Measurements from ENCODE around the gene PCGF5.
"Not testable (repeated sequence)": the region's sequence is repeated elsewhere in the genome, so short reads cannot be mapped to it uniquely, and the experiment has no call there.

The PCGF5 gene

DNA sequence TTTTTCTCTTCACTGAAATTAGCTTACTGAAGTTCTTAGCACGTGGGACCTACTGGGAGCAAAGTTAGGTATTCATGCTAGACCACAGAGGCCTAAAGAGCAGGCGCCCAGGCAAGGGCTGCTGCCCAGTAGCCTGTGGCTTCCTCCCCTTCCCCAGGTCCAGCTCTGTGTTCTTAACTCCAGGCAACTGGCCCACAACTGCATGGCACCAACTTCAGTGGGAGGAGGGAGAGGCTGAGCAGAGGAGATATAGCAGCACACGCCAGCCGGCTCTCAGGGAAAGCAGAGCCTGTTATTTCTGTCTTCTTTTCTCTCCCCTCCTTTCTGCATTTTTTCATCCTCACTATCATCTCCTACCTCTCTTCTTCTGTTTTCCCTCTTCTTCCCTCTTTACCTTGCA lies 67.4 kb downstream of the PCGF5 start:
- no peak for DNase-seq

DNA sequence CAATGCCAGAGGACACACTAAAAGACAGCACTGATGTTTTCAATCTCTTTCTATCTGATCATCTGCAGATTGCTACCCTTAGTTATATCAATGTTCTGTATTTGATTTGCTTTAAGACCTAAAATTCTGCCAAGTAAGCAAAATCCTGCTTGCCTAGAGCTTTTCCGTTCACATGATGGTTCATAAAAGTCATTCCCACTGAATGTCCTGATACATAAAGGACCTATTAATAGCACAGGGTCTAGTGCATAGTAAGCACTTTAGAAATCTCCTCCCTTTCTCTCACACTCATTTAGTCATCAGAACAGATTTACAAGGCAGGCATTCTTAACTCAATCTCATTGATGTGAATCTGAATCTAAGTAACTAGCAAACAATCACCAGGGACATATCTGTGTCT lies 68.8 kb downstream of the PCGF5 start:
- no peak for DNase-seq

DNA sequence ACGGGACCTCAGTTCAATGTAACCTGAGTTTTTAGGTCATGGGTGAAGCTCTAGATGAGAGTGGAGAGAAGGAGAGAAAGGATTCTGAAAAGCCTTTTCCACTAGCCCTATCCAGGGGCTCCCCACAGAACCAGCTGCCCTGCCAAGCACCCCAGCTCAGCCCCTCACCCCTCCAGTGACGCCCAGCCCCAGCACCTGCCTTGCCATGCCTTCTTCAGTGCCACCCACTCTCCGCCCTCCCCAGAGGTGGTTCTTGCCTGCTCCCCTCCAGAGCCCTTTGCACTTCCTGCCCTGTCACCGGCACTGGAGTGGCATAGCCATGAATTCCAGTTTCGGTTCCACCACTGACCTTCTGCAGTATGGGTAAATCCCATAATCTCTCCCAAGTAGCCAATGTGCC lies 70.1 kb downstream of the PCGF5 start:
- no peak for DNase-seq

DNA sequence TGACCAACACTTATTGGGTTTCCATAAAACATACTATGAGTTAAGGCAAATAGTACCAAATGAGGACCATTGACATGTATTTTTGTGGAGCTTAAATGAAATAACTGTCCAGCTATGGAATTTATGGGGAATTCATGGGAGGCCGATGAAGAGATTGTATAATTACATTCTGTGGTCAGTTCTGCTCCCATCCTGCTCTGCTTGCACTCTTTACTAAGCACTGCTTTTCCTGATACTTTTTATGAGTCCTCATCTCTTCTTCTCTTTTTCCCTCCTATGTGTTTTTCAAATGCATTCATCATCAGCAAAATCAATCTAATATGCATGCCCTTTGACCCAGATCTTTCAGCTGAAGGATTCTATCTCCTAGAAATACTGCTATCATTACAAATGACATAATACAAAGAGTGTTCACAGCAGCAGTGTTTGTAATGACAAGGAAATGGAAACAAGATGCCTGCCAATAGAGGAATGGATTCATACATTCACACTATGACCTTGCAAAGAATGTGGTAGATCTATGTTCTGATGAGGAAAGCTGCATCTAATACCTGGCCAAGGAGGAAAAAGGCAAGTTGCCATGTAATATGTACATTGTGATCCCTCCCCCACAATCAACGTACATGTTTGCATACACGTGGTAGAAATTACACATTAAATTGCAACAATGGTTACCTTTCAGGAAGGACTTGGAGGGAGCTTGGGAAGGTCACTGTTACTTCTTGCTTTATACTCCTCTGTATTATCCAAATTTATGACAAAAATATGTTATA lies 73.9 kb downstream of the PCGF5 start:
- DNase-seq, result no peak

DNA sequence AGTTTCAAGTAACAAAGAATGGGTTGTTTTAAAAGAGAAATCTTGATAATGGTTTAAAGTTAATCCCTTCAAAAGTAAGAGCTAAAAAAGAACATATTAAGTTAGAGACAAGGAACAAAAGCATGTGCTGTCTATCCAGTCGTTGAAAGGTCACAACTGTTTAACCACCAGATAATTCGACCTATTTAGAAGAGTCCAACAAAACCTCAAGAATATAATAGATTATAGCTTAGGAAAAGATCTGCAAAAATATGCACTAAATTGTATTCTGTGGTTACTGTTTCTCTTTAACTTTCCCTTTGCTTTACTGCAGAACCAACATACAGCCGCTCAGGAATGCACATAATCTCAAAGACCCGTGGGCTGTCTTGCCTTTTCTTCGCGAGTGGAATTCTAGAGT lies 74.9 kb downstream of the PCGF5 start:
- no peak for DNase-seq

DNA sequence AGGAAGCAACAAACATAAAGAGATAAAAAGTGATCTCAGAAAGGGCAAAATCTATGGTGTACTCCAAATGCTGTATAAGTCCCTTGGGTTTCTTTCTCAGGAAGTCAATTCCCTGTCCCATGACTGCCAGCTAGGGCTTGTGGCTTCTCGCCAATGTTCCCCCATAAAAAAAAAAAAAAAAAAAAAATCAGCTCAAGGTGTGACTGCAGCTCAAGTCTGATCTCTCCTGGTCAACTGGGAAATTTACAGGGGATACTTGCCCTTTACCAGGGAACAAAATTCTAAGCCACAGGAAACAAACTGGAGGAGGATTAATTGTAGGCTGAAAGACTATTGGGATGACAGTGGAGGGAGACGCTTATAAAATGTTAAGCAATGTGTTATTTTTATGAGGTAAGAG lies 76.0 kb downstream of the PCGF5 start:
- DNase-seq, result no peak

DNA sequence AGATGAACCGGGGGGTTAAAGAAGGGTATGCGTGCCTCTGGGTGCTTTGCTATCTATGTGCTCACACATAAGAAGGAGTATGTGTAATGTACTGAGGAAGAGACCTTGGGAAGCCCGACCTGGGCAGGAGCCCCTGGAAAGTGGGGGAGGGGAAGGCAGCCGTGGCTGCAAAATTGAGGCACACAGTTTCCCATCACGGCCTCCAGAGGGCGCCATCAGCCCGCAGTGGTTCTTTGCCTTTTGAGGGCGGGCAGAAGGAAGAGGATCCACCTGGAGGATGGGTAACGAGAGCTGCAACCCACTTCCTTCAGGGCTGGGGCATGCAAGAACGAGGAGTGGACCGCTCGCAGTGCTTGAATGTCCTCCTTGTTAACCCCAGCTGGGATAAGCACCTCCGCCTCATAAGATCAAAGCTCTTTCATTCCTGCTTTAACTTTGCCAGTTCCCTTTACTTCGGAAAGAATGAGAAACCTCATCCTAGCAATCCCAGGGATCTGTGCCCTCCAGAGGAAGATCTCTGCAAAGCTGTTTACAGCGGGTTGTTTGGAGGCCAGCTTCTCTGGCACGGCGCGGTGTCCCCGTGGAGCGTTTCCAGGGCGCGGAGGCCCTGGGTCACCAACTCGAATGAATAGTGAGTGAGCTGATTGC lies 77.9 kb downstream of the PCGF5 start:
- peak; percentile 34 for DNase-seq

DNA sequence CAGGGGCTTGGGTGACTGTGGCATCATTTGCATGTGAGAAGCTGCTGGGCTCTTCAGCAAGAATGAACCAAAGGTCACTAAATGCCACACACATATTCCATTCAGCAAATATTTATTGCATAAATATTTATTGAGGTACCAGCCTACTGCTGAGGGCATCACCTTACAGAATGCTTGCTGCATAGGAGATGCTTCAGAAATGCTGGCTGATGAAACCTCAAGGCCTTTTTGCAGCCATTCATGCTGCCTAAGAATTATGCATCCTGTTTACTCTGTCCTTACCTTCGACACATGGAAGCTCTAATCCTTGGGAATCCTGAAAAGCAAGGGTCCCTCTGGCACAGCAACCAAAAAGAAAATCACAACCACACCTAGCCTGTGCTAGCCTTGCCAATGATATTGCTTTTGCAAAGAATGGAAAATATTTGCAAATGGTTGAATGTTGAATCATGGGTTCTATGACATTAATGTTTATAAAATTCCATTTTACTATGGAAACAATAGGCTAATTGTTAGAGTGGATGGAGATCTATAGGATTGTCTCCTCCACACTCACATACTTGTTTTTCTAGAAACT lies 79.6 kb downstream of the PCGF5 start:
- DNase-seq, result no peak

DNA sequence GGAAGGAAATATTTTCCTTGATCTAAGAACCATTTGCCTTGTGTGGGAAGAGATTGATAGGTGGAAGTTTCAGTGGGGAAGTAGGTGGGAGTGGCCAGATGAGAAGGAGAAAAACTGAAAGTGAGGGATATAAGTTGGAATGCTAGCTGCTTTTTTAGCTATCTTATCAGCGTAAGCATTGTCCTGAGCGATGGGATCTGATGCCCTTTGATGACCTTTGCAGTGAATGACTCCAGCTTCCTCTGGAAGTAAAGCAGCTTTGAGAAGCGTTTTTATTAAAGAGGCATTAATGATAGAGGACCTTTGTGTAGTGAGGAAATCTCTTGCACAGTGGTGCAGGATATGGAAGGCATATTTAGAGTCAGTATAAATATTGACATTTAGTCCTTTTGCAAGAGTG lies 82.5 kb downstream of the PCGF5 start:
- not testable (repeated sequence) for DNase-seq

DNA sequence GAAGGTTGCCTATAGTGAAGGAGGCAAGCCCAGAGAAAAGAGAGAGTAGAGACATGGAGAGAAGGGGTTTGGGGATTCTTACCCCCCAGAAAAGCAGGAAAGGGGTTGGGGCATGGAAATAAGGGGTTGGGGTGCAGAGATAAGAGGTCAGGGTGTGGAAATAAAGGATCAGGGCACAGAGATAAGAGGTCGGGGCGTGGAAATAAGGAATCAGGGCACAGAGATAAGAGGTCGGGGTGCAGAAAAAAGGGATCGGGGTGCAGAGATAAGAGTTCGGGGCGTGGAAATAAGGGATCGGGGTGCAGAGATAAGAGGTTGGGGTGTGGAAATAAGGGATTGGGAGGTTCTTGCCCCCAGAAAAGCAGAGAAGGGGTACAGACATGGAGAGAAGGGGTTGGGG lies 85.5 kb downstream of the PCGF5 start:
- not testable (repeated sequence) for DNase-seq

DNA sequence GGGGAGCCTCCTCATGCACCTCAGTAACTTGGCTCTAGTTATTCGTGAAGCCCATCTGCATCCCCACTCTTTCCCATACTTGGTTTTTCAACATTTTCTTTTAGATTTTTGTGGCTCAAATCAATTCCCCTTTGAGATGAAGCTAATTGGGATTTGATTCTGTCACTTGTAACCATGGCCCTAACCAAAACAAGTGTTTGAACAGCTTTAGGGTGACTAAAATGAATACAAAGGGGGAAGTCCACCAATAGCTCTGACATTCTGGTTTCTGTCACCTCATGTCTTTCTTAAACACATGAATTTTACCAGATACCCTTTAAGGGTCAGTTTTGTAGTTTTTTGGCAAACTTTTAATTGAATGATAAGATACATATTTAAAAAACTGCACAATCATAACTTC lies 87.0 kb downstream of the PCGF5 start:
- no peak for DNase-seq

DNA sequence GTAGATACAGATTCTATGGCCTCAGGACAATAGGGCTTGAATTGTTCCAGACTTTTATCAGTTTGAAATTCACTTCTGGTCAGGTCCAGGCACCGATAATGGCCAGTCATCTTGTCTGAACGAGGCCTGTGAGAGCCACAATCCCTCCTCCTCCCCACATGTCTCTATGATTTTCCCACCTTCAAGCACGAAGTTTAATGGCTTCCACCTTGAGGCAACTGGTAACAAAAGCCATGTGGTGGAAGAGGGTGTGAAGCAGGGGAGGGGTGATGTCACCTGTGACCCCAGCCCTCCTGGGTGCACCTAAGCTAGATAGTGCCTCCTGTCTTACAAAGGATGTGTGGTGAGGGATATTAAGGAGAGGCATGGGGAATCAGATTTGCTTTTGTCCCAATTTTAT lies 89.2 kb downstream of the PCGF5 start:
- no peak for DNase-seq

DNA sequence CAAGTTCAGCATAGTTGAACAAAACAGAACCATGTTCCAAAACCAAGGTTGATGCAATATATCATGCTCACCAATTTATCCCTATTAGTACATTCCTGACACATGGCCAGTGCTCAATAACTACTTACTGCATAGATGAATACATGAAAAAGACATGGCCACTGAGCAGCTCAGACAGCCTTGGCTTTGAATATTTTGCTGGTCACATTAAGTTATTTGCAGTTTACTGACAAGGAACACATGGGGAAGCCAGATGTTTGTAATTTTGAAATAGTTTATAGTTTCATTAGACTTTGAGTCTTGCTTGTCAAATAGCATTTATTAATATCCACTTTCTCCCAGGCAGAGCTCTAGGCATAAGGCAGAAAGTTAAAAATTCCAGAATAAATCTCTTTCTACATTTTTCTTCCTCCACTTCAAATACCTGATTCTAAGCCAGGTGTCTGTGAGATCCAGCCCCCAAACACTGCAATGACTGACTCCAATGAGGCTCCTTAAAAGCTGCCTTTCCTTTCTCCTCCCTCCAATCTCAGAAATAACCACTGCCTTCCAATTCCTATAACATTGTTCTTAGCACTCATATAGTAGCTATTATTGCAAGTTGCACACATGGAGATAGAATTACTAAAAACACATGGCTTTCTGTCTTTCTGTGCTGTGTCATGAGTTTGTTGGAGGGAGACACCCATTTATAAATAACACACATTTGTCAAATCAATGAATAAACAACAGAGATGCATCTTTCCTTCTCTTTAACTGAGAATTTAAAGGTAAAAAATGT lies 91.3 kb downstream of the PCGF5 start:
- DNase-seq, result no peak

DNA sequence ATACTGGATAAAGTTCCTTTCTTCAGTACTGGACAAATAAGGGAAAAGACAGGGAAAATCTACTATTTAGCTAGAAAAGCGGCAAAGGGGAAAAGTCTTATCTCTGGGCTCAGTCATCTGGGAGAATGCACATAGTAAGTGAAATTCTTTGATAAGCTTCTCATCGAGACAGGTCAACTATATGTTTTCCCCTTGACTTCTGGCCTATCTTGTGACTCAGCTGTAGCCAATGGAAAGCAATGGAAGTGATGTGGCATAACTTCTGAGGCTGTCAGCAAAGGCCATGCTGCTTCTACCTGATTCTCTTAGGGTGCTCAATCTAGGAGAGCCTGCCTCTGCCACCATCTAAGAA lies 91.9 kb downstream of the PCGF5 start:
- DNase-seq, result no peak

DNA sequence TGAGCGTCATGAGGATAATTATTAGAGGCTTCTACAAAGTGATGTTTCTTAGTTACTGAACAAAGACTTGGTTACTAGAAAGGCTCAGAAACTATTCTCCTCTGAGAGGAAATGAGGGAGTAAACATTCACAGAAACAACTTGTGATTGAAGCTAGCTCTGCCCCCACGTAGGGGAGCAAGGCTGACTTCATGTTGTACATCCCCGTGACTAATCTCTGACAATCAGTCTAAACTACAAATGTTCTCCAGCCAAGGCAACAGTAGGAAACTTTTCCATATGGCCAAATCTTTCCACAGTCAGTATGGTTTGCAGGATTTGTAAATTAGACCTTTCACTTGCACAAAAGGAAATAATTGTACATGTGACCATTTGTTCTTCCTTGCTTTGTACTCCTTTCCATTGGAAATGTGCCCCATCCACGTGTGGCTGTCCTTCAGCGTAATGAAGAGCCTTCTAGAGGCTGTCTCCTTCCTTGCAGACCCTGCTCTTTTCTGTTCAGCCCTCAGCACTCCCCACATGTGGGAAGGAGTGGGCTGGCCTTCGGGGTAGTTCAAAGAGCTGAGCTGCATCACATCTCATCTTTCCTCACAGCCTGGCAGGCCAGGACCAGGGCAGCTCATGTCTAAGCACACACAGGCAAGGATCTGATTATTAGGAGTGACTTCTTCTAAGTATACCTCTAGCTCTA lies 93.5 kb downstream of the PCGF5 start:
- no peak for DNase-seq

DNA sequence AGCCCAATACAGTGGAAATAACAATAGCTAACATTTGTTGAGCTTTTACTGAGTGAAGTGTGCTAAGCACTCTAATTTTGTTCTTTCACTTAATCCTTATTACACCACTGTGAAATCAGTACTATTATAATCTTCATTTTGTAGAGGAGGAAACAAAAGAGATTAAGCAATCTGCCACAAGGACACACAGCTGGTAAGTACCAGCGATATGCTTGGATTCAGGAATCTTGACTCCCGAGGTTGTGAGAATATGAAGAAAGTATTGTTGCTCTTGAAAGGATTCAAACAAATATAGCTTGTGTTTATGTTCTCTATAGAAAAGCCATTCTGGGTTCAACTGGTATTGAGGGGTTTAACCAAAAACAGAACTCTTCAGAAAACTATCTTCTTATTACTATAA lies 96.0 kb downstream of the PCGF5 start:
- DNase-seq, result no peak

DNA sequence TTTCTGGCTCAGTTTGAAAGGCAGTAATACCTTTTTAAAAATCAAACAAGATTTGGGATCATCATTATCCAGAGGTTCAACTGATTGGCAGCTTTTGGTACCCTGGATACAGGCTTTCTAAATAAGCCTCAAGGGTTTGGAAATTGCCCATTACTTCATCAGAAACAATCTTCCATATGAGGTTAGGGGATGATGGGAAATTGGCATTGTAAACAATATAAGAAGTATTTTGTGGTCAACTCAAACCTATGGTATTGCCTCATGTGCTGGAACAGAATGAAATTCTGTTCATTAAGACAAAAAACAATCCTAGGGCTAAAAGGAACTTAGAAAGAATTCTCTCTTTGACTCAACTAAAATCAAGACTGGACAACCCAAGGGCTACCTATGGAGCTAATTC lies 97.1 kb downstream of the PCGF5 start:
- no peak for DNase-seq

DNA sequence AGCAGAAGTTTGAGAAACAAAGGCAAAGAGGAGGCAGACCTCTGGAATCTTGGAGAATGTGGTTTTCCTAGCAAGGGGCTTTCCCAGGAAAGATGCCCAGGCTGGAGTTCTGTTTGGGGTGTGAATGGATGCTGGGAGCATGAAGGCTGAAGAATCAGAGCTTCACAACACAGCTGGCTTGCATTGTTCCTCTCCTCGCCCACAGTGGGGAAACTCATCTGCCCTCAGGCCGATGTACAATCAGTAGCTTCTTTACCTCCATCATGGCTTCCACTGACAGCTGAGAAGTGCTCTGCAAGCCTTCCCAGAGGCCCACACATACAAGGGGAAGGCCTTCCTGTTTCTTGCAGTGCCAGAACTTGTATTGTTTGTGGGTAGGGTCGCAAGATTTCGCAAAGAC lies 98.9 kb downstream of the PCGF5 start:
- no peak for DNase-seq

DNA sequence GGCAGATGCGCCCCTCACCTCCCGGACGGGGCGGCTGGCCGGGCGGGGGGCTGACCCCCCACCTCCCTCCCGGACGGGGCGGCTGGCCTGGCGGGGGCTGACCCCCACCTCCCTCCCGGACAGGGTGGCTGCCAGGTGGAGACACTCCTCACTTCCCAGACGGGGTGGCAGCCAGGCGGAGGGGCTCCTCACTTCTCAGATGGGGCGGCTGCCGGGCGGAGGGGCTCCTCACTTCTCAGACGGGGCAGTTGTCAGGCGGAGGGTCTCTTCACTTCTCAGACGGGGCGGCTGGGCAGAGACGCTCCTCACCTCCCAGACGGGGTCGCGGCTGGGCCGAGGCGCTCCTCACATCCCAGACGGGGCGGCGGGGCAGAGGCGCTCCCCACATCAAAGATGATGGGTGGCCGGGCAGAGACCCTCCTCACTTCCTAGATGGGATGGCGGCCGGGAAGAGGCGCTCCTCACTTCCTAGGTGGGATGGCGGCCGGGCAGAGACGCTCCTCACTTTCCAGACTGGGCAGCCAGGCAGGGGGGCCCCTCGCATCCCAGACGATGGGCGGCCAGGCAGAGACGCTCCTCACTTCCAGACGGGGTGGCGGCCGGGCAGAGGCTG lies 102.9 kb downstream of the PCGF5 start:
- DNase-seq, result not testable (repeated sequence)

DNA sequence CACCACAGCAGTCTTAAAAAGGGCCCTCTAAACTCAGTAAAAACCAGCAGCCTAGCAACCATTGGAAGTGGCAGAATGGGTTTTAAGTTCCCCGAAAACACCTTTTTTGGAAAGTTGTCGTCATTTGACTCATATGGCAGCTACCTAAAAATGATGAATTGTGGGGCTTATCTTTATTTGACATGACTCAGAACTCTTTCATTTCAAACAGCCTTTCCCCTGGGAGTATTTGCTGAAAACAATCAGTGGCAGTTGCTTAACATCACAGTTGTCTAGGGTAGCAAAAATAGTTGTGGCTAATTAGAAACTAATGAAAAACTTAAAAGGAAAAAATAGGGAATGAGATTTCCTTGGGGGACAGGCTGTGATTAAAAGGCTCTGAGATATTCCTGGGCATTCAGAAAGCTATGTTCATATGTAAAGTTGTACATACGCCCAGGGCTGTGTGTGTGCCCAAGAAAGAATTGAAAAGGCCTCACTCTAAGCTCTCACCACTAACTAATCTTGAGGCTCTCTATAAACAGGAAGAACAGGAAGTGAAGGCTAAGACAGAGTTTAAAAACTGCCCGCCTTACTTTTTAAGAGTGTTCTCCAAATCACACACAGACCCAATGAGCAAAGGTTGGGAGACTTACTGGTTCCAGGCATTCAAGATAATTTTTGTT lies 108.0 kb downstream of the PCGF5 start:
- DNase-seq, result no peak
